HS-5 (cell line): ENCODE measurements around the gene WDSUB1.

Experiments
- DNase-seq: peaks from one replicate; pipeline ENCODE4 v3.0.0-alpha.2; 2012; ENCODE audit warnings: low read depth

WDSUB1 gene

GRCh38 chr2:159285929-159286708, at the start of gene WDSUB1:
Gene WDSUB1, minus strand, starts transcription at chr2:159286703. Its CDS starts 3,634 bp downstream, at chr2:159283069.
- DNase-seq = no peak

- DNase-seq = no peak
Measured at GRCh38 chr2:159326569-159327255, 40.2 kb upstream of the WDSUB1 start.

- no peak for DNase-seq
Measured at GRCh38 chr2:159322419-159322818, 35.9 kb upstream of the WDSUB1 start.

GRCh38 chr2:159317392-159318088, 31.0 kb upstream of the WDSUB1 start:
- DNase-seq = no peak

GRCh38 chr2:159307942-159308341, 21.4 kb upstream of the WDSUB1 start:
- DNase-seq = no peak

- no peak for DNase-seq
Measured at GRCh38 chr2:159300586-159300985, 14.1 kb upstream of the WDSUB1 start.

- no peak for DNase-seq
Measured at GRCh38 chr2:159298967-159299366, 12.5 kb upstream of the WDSUB1 start.

GRCh38 chr2:159297042-159297707, 10.7 kb upstream of the WDSUB1 start:
- DNase-seq = no peak

GRCh38 chr2:159292157-159292556, 5.7 kb upstream of the WDSUB1 start:
- no peak for DNase-seq

GRCh38 chr2:159290289-159290907, 3.9 kb upstream of the WDSUB1 start:
- DNase-seq = peak; percentile 81

GRCh38 chr2:159287733-159288132, 1.2 kb upstream of the WDSUB1 start:
- DNase-seq = no peak

- DNase-seq = peak; percentile 83
Measured at GRCh38 chr2:159286709-159287441, 372 bp upstream of the WDSUB1 start.

- DNase-seq = no peak
Measured at GRCh38 chr2:159285433-159285832, 1.1 kb downstream of the WDSUB1 start.

- DNase-seq = no peak
Measured at GRCh38 chr2:159283529-159283928, 3.0 kb downstream of the WDSUB1 start.

GRCh38 chr2:159281002-159281401, 5.5 kb downstream of the WDSUB1 start:
- DNase-seq = no peak

- no peak for DNase-seq
Measured at GRCh38 chr2:159279700-159280099, 6.8 kb downstream of the WDSUB1 start.

GRCh38 chr2:159275111-159275510, 11.4 kb downstream of the WDSUB1 start:
- DNase-seq = no peak

GRCh38 chr2:159272156-159272555, 14.3 kb downstream of the WDSUB1 start:
- no peak for DNase-seq

GRCh38 chr2:159270744-159271379, 15.6 kb downstream of the WDSUB1 start:
- DNase-seq = no peak

GRCh38 chr2:159267921-159268320, 18.6 kb downstream of the WDSUB1 start:
- no peak for DNase-seq

GRCh38 chr2:159266554-159266953, 19.9 kb downstream of the WDSUB1 start:
- no peak for DNase-seq
